Keratinocyte (primary cell): ENCODE results near the gene PHPT1.

Source experiments
- CTCF ChIP-seq, 3 experiments: IDR thresholded peaks in 1 of 3; conservative IDR thresholded peaks in 1 of 3; optimal IDR thresholded peaks in 1 of 3; 2 replicates in 2 of 3; 3 replicates in 1 of 3; pipeline versions ENCODE3 to v1.5.1; 2011; ENCODE audit warnings: low read length in 3 of 3, mild to moderate bottlenecking in 3 of 3, moderate library complexity in 2 of 3, control low read depth in 1 of 3, inconsistent platforms in 1 of 3; ENCODE audit not compliant: insufficient read depth in 2 of 3; ENCODE audit errors: extremely low read depth in 1 of 3
- EZH2 ChIP-seq: IDR thresholded peaks from one replicate; pipeline ENCODE4 v1.6.1; 2012; ENCODE audit warnings: inconsistent platforms, mild to moderate bottlenecking, low read length, moderate library complexity

GRCh38 chr9:136890661-136891060, 41.5 kb downstream of the PHPT1 start:
- no peak for TF ChIP-seq EZH2
- TF ChIP-seq CTCF (optimal IDR thresholded peaks at IDR 0.05 in 1 of 3, IDR thresholded peaks at IDR 0.05 in 1 of 3, conservative IDR thresholded peaks at IDR 0.05 in 1 of 3; ENCODE audit: extremely low read depth in 1 of 3, insufficient read depth in 2 of 3, low read length in 3 of 3): no peak
